NCI-H146 treated with DMSO at 0.1 percent for 48 hours (cell line): Measurements from ENCODE around the gene ZNF853.
"Not testable (repeated sequence)": the region's sequence is repeated elsewhere in the genome, so short reads cannot be mapped to it uniquely, and the experiment has no call there.

Experiments used
- DNase-seq: peaks from one replicate; lab custom pipeline; 2025; ENCODE audit not compliant: unreplicated experiment; lab: John Stamatoyannopoulos, UW

The ZNF853 gene

DNA sequence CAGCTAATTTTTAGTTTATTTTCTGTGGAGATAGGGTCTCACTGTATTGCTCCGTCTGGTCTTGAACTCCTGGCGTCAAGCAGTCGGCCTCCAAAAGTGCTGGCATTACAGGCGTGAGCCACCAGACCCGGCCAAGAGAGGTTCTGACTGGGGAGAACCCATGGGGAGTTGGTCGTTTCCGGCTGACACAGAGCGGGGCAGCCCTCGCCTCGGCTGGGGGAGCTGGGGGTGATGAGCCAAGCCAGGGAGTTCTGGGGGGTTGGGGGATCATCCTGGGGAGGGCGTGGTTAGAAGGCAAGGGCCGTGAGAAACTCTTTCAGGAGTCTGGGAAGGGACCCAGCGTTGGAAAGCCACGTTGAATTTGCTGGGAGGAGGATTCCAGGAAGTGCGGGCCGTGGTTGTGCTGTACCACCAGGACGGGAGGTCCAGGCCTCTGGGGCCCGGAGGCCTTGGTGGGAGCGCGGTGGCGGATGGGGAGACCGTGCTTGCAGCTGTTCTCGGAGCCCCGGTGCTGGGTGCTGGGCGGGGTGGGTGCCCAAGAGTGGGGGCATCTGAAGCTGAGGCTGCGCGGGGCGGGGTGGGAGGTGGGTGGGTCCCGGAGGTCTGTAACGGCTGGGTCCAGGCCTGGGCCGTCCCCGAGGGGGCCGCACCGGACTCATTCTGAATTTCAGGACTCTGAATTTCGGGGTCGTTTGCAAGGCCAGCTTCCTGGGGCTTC lies 8.4 kb upstream of the ZNF853 start:
- DNase-seq: no peak

DNA sequence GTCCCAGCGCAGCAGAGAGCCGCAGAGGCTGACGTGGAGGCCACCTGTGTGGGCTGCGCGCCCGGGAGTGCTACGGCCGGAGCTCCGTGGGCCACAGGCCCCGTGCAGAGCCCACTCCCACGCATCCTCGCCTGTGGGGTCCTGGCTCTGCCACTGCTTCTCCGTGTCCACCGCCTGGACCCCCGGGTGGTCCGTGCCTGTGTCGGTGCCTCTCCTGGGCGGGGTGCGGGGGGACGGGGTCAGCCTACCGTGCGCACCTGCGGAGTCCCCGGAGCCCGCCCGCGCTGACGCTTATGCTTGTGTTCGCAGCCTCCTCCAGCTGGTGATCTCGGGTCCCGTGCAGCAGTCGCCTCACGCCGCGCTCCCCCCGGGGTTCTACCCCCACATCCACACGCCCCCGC lies 7.8 kb upstream of the ZNF853 start:
- no peak for DNase-seq

DNA sequence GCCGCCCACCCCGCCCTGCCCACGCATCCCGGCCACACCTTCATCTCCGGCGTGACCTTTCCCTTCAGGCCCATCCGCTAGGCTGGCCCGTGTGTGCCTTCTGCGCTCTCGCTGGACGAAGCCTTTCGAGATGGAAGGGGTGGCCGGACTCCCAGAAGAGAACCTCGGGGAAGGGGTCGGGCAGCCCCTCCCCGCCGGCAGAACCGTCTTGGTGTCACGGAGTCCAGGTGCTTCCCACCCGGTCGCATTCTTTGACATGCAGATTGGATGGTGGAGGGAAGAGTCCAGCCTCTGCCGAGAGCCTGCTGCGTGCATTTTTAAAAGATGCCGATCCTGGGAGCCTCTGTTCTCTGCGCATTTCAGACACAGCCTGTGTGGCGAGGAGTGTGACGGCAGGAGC lies 7.3 kb upstream of the ZNF853 start:
- DNase-seq: no peak

DNA sequence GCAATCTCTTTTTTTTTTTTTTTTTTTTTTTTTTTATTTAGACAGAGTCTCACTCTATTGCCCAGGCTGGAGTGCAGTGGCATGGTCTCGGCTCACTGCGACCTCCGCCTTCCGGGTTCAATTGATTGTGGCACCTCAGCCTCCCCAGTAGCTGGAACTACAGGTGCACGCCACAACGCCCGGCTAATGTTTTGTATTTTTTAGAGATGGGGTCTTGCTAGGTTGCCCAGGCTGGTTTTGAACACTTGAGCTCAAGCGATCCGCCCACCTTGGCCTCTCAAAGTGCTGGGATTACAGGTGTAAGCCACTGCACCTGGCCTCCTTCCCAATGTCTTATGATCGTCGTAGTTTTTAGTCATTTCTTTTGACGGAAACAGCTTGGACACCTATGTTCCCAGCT lies 6.6 kb upstream of the ZNF853 start:
- no peak for DNase-seq

DNA sequence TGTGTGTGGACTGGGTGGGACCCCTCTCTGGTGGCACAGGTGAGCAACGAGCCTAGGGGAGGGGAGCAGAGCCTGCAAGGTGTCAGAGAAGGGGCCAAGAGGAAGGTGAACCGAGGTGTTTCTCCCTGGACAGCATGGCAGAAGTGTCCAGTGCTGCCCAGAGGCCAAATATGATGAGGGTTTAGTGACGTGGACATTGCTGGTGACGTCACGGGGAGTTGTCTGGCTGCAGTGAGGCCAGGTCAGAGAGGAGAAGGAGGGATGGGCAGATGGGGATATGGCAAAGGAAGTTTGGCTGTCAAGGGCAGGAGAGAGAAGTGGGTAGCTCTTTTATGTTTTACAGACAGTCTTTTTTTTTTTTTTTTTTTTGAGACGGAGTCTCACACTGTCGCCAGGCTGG lies 2.6 kb upstream of the ZNF853 start:
- no peak for DNase-seq

DNA sequence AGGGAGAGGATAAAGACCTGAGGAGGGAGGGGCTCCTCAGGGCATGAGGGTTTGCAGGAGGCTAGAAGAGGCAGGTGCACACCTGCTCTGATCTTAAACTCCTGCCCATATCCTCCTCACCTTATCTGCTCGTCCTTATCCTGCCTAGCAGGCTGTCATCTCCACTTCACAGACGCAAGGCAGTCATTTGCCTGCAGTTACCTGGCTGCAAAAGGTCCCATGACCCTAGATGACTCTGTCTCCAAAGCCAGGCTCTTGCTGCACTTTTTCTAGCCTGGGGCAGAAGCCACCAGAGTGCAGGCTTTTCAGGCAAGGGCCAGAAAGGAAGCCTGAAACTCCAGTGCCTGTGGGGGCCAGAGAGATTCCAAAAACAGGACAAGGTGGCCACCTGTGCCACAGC lies 1.7 kb upstream of the ZNF853 start:
- no peak for DNase-seq

DNA sequence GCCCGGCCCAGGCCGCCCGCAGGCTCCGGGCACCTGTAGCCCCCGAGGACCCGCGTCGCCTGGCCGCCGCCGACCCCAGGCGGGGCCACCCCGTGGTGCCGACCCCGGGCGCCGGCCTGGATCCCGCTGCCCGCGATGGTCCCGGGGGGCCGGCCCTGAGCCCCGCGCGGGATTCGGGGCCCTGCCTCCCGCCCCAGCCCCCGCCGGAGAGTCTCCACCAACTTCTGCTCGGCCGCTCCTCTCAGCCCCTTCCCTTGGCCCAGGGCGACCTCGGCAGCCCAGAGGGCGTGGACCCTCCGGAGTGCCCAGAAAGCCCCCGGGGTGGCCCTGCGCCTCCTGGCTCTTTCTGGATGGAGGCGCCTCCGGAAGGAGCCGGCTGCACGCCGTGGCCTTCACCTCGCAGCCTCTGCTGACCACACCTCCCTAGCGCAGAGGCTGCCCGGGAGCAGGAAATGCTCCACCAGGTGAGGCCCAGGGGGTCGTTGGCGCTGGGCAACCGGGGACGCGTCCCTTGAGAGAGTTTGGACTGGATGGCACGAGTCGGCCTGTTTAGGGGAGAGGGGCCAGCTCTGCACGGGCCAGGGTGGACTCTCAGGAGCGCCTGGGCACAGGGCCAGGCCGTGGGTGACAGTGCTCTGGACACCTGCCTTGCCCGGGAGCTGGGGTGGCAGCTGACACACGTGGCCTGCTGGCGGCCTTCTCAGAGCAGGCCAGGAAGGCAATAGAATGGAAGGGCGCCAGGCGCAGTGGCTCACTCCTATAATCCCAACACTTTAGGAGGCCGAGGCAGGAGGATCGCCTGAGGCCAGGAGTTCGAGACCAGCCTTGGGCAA lies 529 bp downstream of the ZNF853 start:
- DNase-seq: peak; percentile 58

DNA sequence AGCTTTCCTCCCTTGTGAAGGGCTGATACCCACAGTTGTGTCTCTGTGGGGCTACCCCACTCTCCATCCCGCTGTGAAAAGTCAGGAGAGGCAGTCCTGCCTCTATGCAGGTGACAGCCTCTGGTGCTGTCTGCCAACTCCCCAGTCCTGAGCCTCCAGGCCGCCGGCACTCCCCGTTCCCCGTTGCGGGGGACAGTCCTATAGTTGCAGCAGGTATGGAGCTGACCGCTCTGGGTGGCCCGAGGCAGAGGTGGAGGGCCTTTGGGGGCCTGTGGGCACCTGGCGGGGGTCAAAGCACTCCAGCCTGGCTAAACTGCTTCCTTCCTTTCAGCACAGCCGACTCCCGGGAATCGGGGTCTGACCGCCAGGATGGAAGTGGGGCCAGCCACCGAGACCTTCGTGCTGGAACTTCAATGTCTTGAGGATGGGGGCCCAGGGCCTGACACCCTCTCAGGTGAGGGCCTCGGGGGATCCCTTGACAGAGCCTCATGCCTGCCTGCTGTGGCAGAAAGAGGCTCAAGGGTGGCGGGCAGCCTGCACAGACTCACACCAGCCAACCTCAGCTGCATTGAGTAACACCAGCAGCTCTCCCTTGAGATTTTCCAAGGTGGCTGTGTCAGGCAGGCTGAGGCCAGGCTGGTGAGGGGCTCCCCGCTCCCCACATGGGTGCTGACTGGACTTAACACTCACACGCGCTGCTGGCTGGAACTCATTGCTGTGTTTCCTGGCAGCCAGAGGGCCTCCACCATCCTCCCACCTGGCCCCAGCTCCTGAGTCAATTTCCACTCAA lies 1.6 kb downstream of the ZNF853 start:
- no peak for DNase-seq

DNA sequence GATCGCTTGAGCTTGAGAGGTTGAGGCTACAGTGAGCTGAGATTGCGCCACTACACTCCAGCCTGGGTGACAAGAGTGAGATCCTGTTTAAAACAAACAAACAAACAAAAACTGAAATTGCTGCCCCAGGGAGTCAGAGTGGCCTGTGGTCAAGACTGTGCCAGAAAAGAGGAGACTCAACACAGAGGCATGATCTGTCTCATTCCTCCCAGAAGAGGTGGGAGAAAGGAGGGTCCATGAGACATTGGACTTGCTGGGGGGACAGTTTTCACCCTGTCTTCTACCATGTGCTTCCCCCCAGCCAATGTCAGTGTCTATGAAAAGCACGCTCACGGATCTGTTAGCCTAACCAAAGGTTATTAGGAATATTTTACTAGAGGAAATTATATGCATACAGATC lies 3.2 kb downstream of the ZNF853 start:
- DNase-seq: no peak

DNA sequence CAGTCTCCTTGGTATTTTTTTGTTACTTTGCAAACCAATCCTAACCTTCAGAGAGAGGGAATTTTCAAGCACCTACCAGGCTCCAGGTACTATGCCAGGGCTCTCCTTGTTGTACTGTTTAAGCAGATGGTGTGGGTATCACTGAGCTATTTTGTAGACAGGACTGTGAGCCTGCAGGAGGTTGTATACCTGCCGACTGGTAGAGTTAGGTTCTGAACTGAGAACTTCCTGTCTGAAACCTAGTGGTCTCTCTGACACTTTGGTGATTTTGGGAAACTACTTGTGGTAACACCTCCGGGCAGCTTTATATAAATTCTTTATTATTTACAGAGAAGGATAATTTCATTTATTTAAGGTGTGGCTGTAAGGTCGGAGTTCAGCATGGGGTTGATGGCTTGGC lies 4.6 kb downstream of the ZNF853 start:
- no peak for DNase-seq

DNA sequence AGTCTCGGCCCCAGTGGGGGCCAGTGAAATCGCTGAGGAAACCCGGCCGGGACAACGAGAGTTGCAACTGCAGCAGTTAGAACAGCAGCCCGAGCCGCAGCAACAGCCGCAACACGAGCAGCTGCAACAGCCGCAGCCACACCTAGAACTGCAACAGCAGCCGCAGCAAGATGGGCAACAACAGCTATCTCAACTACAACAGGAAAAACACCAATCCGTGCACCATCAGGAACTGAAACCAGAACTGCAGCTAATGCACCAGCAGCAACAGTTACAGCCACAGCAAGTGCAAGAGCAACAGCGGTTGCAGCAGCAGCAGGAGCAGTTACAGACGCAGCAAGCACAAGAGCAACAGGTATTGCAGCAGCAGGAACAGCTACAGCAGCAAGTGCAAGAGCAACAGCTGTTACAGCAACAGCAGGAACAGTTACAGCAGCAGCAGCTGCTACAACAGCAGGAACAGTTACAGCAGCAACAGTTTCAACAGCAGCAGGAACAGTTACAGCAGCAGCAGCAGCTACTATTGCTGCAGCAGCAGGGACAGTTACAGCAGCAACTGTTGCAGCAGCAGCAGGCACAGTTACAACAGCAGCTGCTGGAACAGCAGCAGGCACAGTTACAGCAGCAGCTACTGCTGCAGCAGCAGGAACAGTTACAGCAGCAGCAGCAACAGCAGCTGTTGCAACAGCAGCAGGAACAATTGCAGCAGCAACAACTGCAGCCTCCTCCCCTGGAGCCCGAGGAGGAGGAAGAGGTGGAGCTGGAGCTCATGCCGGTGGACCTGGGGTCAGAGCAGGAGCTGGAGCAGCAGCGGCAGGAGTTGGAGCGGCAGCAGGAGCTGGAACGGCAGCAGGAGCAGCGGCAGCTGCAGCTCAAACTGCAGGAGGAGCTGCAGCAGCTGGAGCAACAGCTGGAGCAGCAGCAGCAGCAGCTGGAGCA lies 6.1 kb downstream of the ZNF853 start:
- DNase-seq: no peak

DNA sequence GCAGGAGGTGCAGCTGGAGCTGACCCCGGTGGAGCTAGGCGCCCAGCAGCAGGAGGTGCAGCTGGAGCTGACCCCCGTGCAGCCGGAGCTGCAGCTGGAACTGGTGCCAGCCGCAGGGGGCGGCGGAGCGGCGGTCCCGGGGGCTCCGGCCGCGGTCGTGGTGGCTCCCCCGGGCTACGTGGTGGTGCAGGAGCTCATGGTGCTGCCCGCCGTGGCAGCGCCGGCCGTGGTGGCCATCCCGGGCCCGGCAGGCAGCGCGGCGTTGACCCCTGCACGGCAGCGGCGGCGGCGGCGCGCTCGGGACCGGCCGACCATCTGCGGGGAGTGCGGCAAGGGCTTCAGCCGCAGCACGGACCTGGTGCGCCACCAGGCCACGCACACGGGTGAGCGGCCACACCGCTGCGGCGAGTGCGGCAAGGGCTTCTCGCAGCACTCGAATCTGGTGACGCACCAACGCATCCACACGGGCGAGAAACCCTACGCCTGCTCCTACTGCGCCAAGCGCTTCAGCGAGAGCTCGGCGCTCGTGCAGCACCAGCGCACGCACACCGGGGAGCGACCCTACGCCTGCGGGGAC lies 6.8 kb downstream of the ZNF853 start:
- no peak for DNase-seq

DNA sequence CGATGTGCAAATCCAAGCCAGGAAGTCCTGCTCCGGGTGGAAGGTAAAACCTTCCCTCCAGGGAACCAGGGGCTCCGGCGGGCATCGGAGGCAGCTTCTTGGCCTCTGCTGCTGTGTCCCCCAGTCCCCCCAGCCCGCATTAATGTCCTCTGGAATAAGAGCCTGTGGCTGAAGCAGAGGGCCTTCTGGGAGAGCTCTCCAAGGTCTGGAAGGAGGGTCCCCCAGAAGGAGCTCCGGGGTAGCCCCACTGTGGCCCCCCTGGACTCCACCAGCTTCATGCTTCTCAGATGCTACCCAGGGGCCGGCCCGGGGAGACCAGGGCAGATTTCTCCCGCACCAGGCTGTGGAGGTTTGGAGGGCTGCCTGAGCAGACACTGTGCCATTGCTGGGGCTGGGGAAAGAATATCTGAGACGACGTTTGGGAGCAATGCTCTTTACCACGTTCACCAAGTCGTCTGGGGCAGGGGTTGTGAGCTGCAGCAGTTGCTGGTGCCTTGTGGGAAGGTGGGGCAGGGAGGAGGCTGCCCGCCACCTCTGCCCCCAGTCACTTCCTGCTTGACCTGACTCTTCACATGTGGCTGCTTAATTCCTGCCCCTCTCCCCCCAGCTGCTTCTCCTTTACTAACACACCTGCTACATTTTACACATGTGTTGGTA lies 8.3 kb downstream of the ZNF853 start:
- no peak for DNase-seq

DNA sequence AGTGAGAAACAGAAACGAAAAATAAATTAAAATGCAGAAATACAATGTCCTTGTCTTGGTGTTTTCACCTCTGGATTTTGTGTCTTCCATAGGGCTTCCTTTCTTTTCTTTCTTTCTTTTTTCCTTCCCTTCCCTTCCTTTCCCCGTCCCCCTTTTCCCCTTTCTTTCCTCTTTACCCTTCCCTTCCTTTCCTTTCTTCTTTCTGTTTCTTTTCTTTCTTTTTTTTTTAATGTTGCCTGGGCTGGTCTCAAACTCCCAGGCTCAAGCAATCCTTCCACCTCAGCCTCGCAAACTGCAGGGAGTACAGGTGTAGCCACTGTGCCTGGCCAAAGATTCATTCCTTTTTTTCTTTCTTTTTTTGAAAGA lies 8.8 kb downstream of the ZNF853 start:
- no peak for DNase-seq

DNA sequence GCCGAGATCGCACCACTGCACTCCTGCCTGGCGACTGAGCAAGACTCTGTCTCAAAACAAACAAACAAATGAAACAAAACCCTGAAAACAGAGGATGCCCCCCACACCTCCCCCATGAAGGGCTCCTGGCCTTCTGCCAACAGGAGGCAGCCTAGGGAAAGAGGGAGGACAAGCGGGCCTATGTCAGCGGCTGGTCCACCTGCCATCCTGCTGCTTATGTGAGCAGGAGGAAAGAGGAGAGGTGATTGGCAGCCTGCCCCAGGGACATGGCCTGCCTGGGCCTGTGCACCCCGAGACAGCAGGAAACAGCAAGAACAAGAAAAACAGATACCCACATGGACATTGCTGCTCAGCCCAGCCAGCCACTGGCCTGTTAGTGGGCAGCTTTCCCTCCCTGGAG lies 12.6 kb downstream of the ZNF853 start:
- DNase-seq: no peak

DNA sequence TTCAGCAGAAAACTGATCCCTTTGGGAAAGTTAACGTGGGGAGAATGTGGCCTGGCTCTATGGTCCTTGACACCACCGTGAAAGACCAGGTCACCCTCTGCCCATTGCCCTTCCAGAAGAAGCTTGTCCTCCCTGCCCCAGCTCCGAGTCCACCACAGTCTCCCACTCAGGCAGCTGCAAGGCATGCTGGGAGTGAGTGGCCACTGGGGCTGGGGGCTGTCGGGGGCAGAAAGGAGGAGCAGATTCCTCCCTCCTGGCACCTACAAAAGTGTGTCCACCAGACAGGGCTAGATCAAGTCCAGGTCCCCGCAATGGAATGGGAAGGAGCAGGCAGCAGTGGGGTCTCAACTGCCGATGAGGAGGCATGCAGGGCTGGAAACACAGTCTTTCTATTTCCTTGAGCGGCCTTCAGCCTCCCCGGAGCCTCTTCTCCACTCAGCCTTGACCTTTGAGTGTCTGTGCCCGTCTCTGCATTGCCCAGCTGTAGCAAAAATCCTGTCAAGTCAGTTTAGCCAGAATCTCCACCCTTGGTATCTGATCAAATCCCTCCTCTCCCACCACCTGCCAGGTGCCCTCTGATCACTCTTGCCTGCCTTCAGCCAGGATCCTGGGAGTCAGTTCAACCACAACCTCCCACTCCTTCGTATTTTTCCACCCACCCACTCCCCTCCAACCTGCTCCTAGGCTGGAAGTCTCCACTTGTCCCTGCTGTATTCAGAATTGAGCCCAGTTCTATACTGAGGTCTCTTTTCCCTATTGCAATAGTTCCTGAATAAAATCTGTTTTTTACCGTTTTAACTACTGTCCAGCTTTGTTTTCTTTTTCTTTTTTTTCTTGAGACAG lies 14.8 kb downstream of the ZNF853 start:
- DNase-seq: no peak

DNA sequence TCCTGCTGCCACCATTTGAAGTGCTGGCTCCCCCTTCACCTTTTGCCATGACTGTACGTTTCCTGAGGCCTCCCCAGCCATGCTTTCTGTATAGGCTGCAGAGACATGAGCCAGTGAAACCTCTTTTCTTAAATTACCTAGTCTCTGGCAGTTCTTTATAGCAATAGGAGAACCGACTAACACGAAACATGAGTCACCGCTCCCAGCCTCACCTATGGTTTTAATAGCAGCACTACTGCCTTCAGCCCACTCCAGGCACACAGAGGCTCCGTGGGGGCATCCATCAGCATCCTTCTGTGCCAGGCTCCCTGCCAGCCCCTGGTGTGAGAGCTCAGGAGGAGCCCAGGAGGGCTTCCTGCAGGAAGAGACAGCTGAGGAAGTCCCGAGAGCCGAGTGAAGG lies 16.2 kb downstream of the ZNF853 start:
- DNase-seq: no peak

DNA sequence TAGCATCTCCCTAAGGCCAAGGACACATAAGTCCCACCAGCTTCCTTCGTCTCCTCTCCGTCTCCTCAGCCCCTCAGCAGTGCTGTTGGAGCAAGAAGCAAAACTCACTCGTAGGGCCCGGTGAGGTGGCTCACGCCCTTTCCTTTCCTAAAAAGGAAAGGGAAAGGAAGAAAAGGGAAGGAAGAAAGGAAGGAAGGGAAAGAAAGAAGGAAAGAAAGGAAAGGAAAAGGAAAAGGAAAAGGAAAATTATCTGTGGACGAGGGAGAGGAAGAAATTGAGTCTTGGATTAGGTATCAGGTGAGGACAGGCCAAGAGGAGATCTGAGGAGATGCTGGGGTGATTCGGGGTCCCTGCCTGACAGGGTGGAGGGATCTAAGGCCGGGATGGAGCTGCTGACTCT lies 18.6 kb downstream of the ZNF853 start:
- no peak for DNase-seq

DNA sequence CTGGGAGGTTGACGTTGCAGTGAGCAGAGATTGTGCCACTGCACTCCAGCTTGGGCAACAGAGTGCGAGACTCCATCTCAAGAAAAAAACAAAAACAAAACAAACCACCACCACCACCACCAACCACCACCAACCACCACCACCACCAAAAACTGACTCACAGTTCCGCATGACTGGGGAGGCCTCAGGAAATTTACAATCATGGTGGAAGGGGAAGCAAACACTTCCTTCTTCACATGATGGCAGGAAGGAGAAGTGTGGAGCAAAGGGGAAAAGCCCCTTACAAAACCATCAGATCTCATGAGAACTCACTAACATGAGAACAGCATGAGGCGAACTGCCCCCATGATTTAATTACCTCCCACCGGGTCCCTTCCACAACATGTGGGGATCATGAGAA lies 19.6 kb downstream of the ZNF853 start:
- not testable (repeated sequence) for DNase-seq
